ENCODE measurements around the gene RABGAP1. TPM values are rescaled to one million over a fixed set of nuclear protein-coding genes. Genes with fewer than 3 reads are reported as not detected.

RABGAP1 gene
- polyA plus RNA-seq, 3 donors, result 56.5 to 61.9 (median 60.3) TPM

GRCh38 chr9:123043081-123043939, 102.5 kb downstream of the RABGAP1 start:
- DNase-seq (ENCODE audit: low read depth in 3 of 3, low spot score in 2 of 3), result no peak

- no peak for DNase-seq (ENCODE audit: low read depth in 3 of 3, low spot score in 2 of 3)
These were observed 103.8 kb downstream of the RABGAP1 start for GRCh38 chr9:123044586-123044985.

GRCh38 chr9:123046406-123047195, 105.8 kb downstream of the RABGAP1 start:
- no peak for DNase-seq (ENCODE audit: low read depth in 3 of 3, low spot score in 2 of 3)

- no peak for DNase-seq (ENCODE audit: low read depth in 3 of 3, low spot score in 2 of 3)
These were observed 107.9 kb downstream of the RABGAP1 start for GRCh38 chr9:123048748-123049147.

GRCh38 chr9:123049589-123050222, 108.9 kb downstream of the RABGAP1 start:
- no peak for DNase-seq (ENCODE audit: low read depth in 3 of 3, low spot score in 2 of 3)

GRCh38 chr9:123053046-123053445, 112.2 kb downstream of the RABGAP1 start:
- no peak for DNase-seq (ENCODE audit: low read depth in 3 of 3, low spot score in 2 of 3)

- no peak for DNase-seq (ENCODE audit: low read depth in 3 of 3, low spot score in 2 of 3)
These were observed 112.9 kb downstream of the RABGAP1 start for GRCh38 chr9:123053711-123054110.

DNA sequence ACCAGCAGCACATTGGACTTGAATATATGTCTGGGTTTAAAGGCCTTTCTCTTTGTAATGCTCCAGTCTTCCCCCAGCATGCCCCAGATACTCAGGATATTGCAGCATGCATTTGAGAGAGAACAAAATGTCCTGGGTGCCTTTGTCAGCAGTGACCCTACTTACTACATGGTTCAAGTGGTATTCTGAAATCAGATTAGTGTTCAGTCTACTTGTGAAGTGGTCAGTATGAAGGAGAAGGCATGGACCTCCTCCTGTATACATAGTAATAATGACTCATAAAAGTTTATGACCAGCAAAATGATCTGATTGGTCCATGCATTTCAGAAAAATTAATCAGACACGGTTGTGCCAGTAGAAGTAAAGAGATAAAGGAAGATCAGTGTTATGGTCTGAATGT, 118.0 kb downstream of the RABGAP1 start:
- DNase-seq (ENCODE audit: low read depth in 3 of 3, low spot score in 2 of 3), result no peak

GRCh38 chr9:123059472-123060220, 118.8 kb downstream of the RABGAP1 start:
- no peak for DNase-seq (ENCODE audit: low read depth in 3 of 3, low spot score in 2 of 3)

- DNase-seq (ENCODE audit: low read depth in 3 of 3, low spot score in 2 of 3), result no peak
These were observed 120.4 kb downstream of the RABGAP1 start for GRCh38 chr9:123061216-123061615.

DNA sequence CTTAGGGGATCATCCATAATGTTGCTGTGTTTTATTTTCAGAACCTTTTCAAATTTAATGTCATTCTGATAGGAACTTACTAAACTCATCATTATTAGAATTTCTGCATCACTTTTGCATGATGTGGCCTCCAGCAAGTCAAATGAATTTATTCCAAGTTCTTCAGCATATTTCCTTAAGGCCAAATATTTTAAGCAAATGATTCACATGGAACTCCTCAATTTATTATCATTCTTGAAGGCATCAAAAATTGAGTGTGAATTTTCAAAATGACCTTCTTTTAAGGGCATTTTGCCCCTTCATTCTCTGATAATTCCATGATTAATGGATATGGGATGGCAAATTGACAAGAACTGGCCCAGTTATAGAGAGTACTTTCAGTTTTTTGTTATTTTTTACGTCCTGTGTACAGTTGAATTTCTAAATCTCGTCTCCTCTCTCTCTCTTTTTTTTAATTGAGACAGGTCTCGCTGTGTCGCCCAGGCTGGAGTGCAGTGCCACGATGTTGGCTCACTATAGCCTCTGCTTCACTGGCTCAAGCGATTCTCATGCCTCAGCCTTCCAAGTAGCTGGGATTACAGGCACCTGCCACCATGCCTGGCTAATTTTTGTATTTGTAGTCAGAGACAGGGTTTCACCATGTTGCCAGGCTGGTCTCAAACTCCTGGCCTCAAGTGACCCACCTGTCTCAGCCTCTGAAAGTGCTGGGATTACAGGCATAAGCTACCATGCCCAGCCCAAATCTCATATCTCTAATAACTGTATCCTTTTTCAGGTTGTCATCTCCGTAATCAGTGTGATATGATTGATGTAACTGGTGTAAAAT, 121.7 kb downstream of the RABGAP1 start:
- no peak for DNase-seq (ENCODE audit: low read depth in 3 of 3, low spot score in 2 of 3)

DNA sequence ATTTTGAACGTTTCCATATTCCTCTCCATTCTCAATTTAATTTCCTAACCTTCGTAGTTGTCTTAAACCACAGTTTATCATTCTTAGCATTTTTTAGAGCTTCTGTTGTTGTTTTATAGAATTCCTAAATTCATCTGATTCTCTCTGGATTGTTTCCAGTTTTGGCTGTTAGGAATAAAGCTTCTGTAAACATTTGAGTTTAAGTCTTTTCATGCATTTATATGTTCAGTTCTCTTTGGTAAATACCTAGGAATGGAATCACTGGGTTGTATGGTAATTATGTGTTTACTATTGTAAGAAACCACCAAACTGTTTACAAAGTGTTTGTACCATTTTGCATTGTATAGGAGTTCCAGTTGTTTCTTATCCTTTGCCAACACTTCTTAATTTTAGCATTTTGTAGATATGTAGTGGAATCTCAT, 122.4 kb downstream of the RABGAP1 start:
- no peak for DNase-seq (ENCODE audit: low read depth in 3 of 3, low spot score in 2 of 3)

GRCh38 chr9:123063896-123064295, 123.1 kb downstream of the RABGAP1 start:
- DNase-seq (ENCODE audit: low read depth in 3 of 3, low spot score in 2 of 3), result no peak

GRCh38 chr9:123064716-123065115, 123.9 kb downstream of the RABGAP1 start:
- DNase-seq (ENCODE audit: low read depth in 3 of 3, low spot score in 2 of 3), result no peak

- DNase-seq (ENCODE audit: low read depth in 3 of 3, low spot score in 2 of 3), result no peak
These were observed 124.4 kb downstream of the RABGAP1 start for GRCh38 chr9:123065196-123065595.

DNA sequence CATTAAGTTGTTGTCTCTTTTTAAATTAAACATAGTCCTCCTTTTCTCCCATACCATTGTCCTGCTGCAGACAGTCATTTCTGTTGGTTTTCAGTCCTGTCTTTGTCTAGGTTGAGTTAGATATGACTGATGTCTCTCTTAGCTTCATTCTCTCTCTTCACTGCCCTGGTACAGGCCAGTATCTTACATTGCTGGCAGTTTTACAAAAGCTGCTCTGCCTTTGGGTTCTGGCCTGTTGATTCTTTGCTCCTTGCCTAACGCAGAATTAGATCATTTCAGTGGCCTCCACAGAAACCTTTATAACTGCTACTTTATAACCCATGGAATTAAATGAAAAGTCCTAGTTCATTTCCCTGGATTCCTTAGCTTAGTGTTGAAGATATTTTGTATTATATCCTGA, 126.3 kb downstream of the RABGAP1 start:
- DNase-seq (ENCODE audit: low read depth in 3 of 3, low spot score in 2 of 3), result no peak

DNA sequence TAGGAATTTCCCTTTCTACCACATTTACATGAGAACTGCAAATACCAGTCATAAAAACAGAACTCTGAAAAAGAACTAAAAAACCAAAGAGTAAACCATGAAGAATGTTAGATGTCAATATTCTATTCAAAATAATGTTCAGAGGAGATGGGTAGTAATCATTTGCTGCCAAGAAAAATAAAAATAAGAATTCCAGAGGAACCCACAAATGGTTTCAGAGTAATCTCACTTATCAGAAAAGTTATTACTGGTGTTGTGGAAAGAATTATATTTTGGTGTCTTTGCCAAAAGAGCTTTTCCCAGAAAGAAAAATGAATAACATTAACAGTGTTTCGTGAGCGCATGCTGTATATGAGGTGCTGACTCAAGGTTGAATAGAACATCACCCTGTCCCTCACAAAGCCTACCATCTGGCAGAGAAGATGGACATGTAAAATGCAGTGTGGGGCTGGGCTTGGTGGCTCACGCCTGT, 128.2 kb downstream of the RABGAP1 start:
- no peak for DNase-seq (ENCODE audit: low read depth in 3 of 3, low spot score in 2 of 3)

DNA sequence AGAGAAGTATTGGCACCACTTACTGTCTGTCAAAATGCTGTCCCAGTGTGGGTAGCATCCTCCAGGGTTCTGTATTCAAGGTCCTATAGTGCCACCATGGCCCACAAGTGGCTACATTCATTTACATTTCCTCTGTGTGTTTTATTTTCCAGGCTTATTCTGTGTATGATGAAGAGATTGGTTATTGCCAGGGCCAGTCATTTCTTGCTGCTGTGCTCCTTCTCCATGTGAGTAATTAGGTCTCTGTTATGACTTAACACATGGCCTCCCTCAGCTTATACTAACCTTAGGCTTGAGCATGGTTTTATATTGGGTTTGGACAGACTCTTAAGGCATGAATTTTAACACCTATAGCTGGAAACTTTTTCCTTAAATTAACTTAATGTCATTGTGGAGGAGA, 129.4 kb downstream of the RABGAP1 start:
- no peak for DNase-seq (ENCODE audit: low read depth in 3 of 3, low spot score in 2 of 3)

GRCh38 chr9:123072407-123072995, 131.7 kb downstream of the RABGAP1 start:
- no peak for DNase-seq (ENCODE audit: low read depth in 3 of 3, low spot score in 2 of 3)
